Upper lobe of right lung (tissue), 1 donor: ENCODE results near the gene GSN. TPM values are rescaled to one million over a fixed set of nuclear protein-coding genes. Genes with fewer than 3 reads are reported as not detected.

Experiments
- ATAC-seq: fragments of 200-7000 bp; cut with Tn5 transposase; one replicate; pipeline ENCODE4 v1.9.1; 2020; ENCODE audit warnings: mild to moderate bottlenecking, moderate library complexity
- DNase-seq: peaks from one replicate; pipeline ENCODE4 v3.0.0-alpha.2; 2020
- H3K27ac ChIP-seq: fragments of 200-600 bp; one replicate; pipeline ENCODE4 v1.8.0; 2022
- H3K27me3 ChIP-seq: fragments of 200-600 bp; one replicate; pipeline ENCODE4 v1.8.0; 2022; ENCODE audit warnings: mild to moderate bottlenecking
- H3K36me3 ChIP-seq: fragments of 200-600 bp; one replicate; pipeline ENCODE4 v1.8.0; 2022
- H3K4me1 ChIP-seq: fragments of 200-600 bp; one replicate; pipeline ENCODE4 v1.8.0; 2022
- H3K4me3 ChIP-seq: fragments of 200-600 bp; one replicate; pipeline ENCODE4 v1.8.0; 2022; ENCODE audit warnings: mild to moderate bottlenecking
- H3K9me3 ChIP-seq: fragments of 200-600 bp; one replicate; pipeline ENCODE4 v1.8.0; 2022
- intact Hi-C: fragments of 100-400 bp; cut with DNase I; formaldehyde crosslinking; loops from one replicate; pipeline ENCODE4 v1.11.0; 2022
- total RNA-seq: library from RNA; stranded (reverse); fragmentation: NEBNext Ultra II Directional; extraction: Animal tissue kit (Norgen Biotek cat#: 25700); gene quantifications from one replicate; pipeline ENCODE4 v1.2.1, GENCODE V29; 2021
- TF ChIP-seq, protein P1 (sequence below): fragments of 200-600 bp; IDR thresholded peaks from one replicate; pipeline ENCODE4 v1.8.0; 2022; ENCODE audit warnings: antibody characterized with exemption
- donor health status: DM: no; HTN: yes; CAD: no; lungs with severe emphysema.

The GSN gene
- total RNA-seq, 1 donor from 2014 or later, result 464 TPM

GRCh38 chr9:121249563-121249962 lies 18.4 kb upstream of the GSN start:
- peak; percentile 55 for ATAC-seq
- H3K4me3 ChIP-seq, result no peak overlapping the region
- peaks cover 4% of the 10 kb centered on the region for H3K4me1 ChIP-seq
- H3K9me3 ChIP-seq, result no peaks in the 10 kb centered on the region
- TF ChIP-seq, protein P1, sequence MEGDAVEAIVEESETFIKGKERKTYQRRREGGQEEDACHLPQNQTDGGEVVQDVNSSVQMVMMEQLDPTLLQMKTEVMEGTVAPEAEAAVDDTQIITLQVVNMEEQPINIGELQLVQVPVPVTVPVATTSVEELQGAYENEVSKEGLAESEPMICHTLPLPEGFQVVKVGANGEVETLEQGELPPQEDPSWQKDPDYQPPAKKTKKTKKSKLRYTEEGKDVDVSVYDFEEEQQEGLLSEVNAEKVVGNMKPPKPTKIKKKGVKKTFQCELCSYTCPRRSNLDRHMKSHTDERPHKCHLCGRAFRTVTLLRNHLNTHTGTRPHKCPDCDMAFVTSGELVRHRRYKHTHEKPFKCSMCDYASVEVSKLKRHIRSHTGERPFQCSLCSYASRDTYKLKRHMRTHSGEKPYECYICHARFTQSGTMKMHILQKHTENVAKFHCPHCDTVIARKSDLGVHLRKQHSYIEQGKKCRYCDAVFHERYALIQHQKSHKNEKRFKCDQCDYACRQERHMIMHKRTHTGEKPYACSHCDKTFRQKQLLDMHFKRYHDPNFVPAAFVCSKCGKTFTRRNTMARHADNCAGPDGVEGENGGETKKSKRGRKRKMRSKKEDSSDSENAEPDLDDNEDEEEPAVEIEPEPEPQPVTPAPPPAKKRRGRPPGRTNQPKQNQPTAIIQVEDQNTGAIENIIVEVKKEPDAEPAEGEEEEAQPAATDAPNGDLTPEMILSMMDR, result no peak
- no peak overlapping the region for H3K27ac ChIP-seq
- no peak for DNase-seq
- no peaks in the 10 kb centered on the region for H3K36me3 ChIP-seq
- intact Hi-C loops, result no loop called here
- no peaks in the 10 kb centered on the region for H3K27me3 ChIP-seq

GRCh38 chr9:121252104-121252851 lies 15.7 kb upstream of the GSN start:
- no peaks in the 10 kb centered on the region for H3K27me3 ChIP-seq
- DNase-seq, result no peak
- no peaks in the 10 kb centered on the region for H3K36me3 ChIP-seq
- H3K27ac ChIP-seq, result no peak overlapping the region
- H3K4me1 ChIP-seq, result peaks cover 4% of the 10 kb centered on the region
- ATAC-seq, result peak; percentile 29
- no peak overlapping the region for H3K4me3 ChIP-seq
- intact Hi-C loops, result no loop called here
- TF ChIP-seq, protein P1, result no peak
- H3K9me3 ChIP-seq, result no peaks in the 10 kb centered on the region

GRCh38 chr9:121253162-121253561 lies 14.8 kb upstream of the GSN start:
- DNase-seq (no peak), ATAC-seq (no peak)
- TF ChIP-seq, protein P1, result no peak
- Histone ChIP-seq H3K4me1 (peaks cover 4% of the 10 kb centered on the region), H3K4me3 (no peak overlapping the region), H3K27me3 (no peaks in the 10 kb centered on the region), H3K27ac (no peak overlapping the region), H3K9me3 (no peaks in the 10 kb centered on the region), H3K36me3 (no peaks in the 10 kb centered on the region)
- intact Hi-C loops, result no loop called here

- H3K9me3 ChIP-seq, result no peaks in the 10 kb centered on the region
- intact Hi-C loops, result no loop called here
Observed at GRCh38 chr9:121253821-121254501, 14.0 kb upstream of the GSN start.

DNA sequence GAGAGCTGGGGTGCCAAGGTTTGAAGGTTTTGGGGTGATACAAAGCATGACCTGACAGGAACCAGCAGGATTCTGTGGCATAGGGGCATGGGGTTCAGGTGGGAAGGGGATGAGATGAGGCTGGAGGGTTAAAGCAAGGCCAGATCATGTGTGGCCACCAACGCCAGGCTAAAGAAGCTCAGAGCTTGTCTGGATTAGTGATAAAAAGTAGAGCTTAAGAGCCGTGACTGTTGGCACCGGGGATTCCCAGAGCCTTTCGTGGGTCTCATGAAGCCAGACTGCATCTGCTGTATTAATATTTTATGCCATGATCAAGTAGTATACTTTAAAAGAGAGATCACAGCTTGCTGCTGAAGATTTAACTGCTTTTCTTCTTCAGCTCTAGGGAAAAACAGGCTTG lies 8.5 kb upstream of the GSN start:
- ATAC-seq, result no peak
- Histone ChIP-seq H3K9me3 (no peaks in the 10 kb centered on the region), H3K27me3 (no peaks in the 10 kb centered on the region), H3K4me1 (peaks cover 11% of the 10 kb centered on the region), H3K36me3 (no peaks in the 10 kb centered on the region), H3K4me3 (no peak overlapping the region), H3K27ac (no peak overlapping the region)
- DNase-seq, result no peak
- TF ChIP-seq, protein P1, result no peak
- intact Hi-C loops, result no loop called here

More at GRCh38 chr9:121253821-121254501, 14.0 kb upstream of the GSN start:
- TF ChIP-seq, protein P1, result no peak
- Histone ChIP-seq H3K4me1 (peaks cover 4% of the 10 kb centered on the region), H3K36me3 (no peaks in the 10 kb centered on the region), H3K27ac (no peak overlapping the region), H3K27me3 (no peaks in the 10 kb centered on the region), H3K4me3 (no peak overlapping the region)
- ATAC-seq (peak; percentile 56), DNase-seq (no peak)
